NCI-H510A treated with DMSO at 0.1 percent for 48 hours (cell line): Measurements from ENCODE around the gene LELP1.
"Not testable (repeated sequence)": the region's sequence is repeated elsewhere in the genome, so short reads cannot be mapped to it uniquely, and the experiment has no call there.

Experiments used
- DNase-seq: peaks from one replicate; lab custom pipeline; 2025; lab: John Stamatoyannopoulos, UW

The LELP1 gene

GRCh38 chr1:153229076-153229829 is 26.0 kb downstream of the LELP1 start:
- not testable (repeated sequence) for DNase-seq

- DNase-seq, result no peak
These were observed 28.1 kb downstream of the LELP1 start for GRCh38 chr1:153231363-153231762.

DNA sequence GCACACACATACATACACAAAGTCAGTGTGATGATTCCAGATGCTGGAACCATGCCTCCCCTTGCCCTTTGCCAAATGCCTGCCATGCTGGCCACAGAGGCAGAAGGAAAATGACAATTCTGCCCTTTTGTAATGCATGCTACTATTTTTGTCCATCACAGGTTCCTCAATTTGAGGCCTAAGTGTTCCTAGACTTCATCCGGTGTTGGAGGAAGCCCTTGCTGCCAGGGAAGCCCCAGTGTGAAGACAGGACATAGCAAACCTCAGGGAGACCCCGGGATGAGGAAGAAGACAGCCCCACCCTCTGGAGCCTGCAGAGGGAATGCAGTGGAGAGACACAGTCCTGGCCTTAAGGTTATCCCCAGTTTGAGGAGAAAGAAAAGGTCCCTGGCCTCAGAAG is 28.6 kb downstream of the LELP1 start:
- no peak for DNase-seq

- no peak for DNase-seq
These were observed 29.3 kb downstream of the LELP1 start for GRCh38 chr1:153232553-153232952.

GRCh38 chr1:153233448-153233847 is 30.2 kb downstream of the LELP1 start:
- DNase-seq, result no peak

- no peak for DNase-seq
These were observed 35.3 kb downstream of the LELP1 start for GRCh38 chr1:153238527-153238926.

DNA sequence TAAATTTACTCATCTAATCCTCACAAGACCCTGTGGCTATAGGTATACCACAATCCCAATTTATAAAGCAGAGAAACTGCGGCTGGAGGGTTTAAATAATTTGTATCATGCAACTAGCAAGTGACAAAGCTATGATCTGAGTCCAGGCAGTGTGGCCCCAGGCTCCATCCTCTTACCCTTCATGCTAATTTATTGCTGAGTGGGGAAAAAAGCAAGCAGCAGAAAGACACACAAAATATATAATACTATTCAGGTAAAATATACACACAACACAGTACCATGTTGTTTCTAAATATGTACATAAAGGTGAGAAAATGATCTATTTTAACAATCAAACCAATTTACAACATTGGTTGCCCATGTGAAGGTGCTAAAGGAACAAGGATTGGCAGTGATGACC is 38.9 kb downstream of the LELP1 start:
- DNase-seq, result no peak

DNA sequence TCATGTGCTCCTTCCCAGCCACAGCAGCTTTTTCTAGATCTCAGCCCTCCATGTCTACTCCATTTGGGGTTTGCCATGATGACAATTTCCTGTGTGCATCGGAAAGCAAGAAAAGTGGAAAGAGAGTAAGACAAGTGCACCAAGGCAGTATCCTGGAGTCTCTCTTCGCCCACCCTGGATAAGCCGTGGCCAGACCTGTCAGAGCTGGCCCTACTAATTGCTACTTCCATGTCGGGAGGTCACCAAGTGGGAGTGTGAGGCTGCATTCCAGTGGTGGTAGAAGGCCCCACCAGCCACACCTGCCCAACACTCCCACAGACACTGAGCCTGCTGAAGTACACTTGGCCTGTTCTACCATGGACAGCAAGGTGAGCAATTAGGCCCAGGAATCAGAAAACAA is 42.2 kb downstream of the LELP1 start:
- DNase-seq, result no peak

- no peak for DNase-seq
These were observed 42.8 kb downstream of the LELP1 start for GRCh38 chr1:153246018-153246417.

- DNase-seq, result no peak
These were observed 43.6 kb downstream of the LELP1 start for GRCh38 chr1:153246825-153247224.

DNA sequence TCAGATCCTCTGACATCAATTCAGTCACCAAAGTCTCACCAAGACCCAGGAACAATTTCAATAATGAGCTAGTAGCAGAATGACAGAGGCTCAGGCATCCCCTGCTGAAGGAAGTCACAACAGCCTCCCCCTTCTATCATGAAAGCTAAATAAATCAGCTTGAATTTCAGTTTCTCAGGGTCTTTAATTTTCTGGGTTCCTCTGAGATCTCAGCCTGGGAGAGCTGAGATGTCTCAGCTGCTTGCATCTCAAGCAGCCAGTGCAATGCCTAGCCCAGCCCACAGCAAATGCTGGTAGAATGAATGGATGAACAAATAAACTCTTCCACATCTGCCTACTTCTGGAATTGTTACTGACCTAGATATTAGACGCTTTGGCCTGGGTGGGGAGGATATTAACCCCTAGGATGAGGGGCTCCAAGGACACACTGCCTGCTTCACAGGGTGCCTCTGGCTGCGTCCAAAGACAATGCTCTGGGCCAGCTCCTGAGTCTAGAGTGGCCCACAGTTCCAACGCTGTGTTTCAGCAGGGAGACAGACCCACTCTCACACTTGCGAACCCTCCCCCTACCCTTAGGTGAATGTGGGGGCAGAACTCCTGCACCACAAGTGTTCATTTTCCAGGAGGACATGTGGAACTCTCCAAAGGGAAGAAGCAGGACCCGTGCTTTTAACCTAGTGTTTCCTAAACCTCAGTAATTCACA is 45.1 kb downstream of the LELP1 start:
- DNase-seq, result no peak

GRCh38 chr1:153250166-153250565 is 46.9 kb downstream of the LELP1 start:
- DNase-seq, result no peak

GRCh38 chr1:153251087-153251486 is 47.9 kb downstream of the LELP1 start:
- no peak for DNase-seq

- DNase-seq, result no peak
These were observed 48.3 kb downstream of the LELP1 start for GRCh38 chr1:153251562-153251961.

DNA sequence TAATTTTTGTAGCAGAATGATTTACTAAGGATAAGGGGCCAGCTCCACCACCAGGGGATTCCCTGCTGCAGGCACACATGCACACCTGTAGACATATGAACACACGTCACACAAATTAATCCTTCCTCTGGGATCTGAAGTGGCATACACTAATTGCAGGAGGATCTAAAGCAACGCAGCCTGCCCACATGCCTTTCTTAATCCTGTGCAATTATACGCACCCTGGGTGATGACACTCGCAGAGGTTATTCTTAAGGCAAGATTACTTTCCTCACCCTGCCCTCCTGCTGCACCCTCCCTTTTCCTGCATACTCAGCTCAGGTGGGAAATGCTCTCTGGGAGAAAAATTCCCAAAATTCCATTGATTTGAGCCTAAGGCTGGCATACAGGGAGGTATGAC is 48.8 kb downstream of the LELP1 start:
- DNase-seq, result no peak

DNA sequence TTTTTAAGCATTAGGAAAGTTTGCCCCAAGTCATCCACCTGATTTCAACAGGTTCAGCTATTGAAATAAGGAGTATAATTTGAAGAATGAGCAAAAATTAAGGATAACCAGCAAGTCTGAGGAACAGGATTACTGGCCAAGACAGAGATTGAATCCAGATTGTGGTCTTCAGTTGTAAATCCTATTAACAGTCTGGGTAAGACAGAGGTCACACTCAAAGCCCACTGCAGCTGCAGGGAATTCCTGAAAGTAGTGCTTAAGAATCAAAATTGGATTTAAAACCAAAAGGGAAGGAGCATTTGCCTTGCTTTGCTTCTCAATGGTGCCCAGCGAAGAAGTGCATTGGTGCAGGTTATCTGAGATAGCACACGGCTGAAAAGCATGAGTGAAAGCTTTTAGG is 49.8 kb downstream of the LELP1 start:
- no peak for DNase-seq

- no peak for DNase-seq
These were observed 50.5 kb downstream of the LELP1 start for GRCh38 chr1:153253693-153254092.
